Measurements from ENCODE around the gene SNORC. TPM values are rescaled to one million over a fixed set of nuclear protein-coding genes. Genes with fewer than 3 reads are reported as not detected.
A peak's percentile ranks its signal among the peaks of the same experiment; 100 is the strongest.

The SNORC gene
- total and polyA plus RNA-seq, 2 of the 13 experiments (the other 11 are each of a cell fraction or from before 2014, with no cell fraction given) = 59.1 to 86.1 TPM

- TF ChIP-seq FOXP4 (CRISPR knock-in tag; IDR thresholded peaks at IDR 0.05) (peak; percentile 62; the same call in 1 of the 2 replicates), GMEB1 (CRISPR knock-in tag; IDR thresholded peaks at IDR 0.05; ENCODE audit: borderline replicate concordance) (peak; percentile 61; the same call in 1 of the 2 replicates), ATF7 (IDR thresholded peaks at IDR 0.05) (peak; percentile 98), ATF7 (CRISPR knock-in tag; IDR thresholded peaks at IDR 0.05) (peak; percentile 91), PHF21A (CRISPR knock-in tag; IDR thresholded peaks at IDR 0.05) (peak; percentile 51; the same call in 1 of the 2 replicates), IKZF5 (CRISPR knock-in tag; IDR thresholded peaks at IDR 0.05) (0 out of 2 replicates have a peak, but pooled peaks have one; percentile 32), ZNF652 (CRISPR knock-in tag; IDR thresholded peaks at IDR 0.05; ENCODE audit: borderline replicate concordance, low read depth) (no peak), FOXC1 (CRISPR knock-in tag; IDR thresholded peaks at IDR 0.05; ENCODE audit: borderline replicate concordance) (0 out of 2 replicates have a peak, but pooled peaks have one; percentile 17), SMAD9 (CRISPR knock-in tag; IDR thresholded peaks at IDR 0.05) (peak; percentile 52; the same call in 1 of the 2 replicates), ZNF33B (CRISPR knock-in tag; IDR thresholded peaks at IDR 0.05) (peak; percentile 73; the same call in 1 of the 2 replicates), FOXA3 (CRISPR knock-in tag; IDR thresholded peaks at IDR 0.05) (0 out of 2 replicates have a peak, but pooled peaks have one; percentile 32), TIGD3 (CRISPR knock-in tag; IDR thresholded peaks at IDR 0.05; ENCODE audit: borderline replicate concordance) (no peak), CHD4 (IDR thresholded peaks at IDR 0.05; ENCODE audit: borderline replicate concordance, low read length) (peak; percentile 92; the same call in 1 of the 2 replicates), ATF2 (CRISPR knock-in tag; IDR thresholded peaks at IDR 0.05) (peak; percentile 95), ISL2 (CRISPR knock-in tag; IDR thresholded peaks at IDR 0.05) (peak; percentile 60; the same call in 1 of the 2 replicates), JUND (CRISPR knock-in tag; IDR thresholded peaks at IDR 0.05) (peak; percentile 97), HDAC1 (CRISPR knock-in tag; IDR thresholded peaks at IDR 0.05) (peak; percentile 57; the same call in 1 of the 2 replicates), ZNF784 (CRISPR knock-in tag; IDR thresholded peaks at IDR 0.05; ENCODE audit: borderline replicate concordance) (peak; percentile 61; the same call in 1 of the 2 replicates)
These were observed 9.3 kb upstream of the SNORC start (continued) for GRCh38 chr2:232860593-232861241.
